Activated naive CD8-positive, alpha-beta T cell (primary cell): Measurements from ENCODE around the gene PTPRN2.

ENCODE experiments used
- H3K27ac Mint-ChIP-seq: one replicate; pipeline ENCODE4 v1.8.0; 2021; ENCODE audit warnings: mixed read lengths
- H3K27me3 Mint-ChIP-seq: one replicate; pipeline ENCODE4 v1.8.0; 2021; ENCODE audit warnings: mixed read lengths
- H3K36me3 Mint-ChIP-seq: one replicate; pipeline ENCODE4 v1.8.0; 2021; ENCODE audit warnings: mixed read lengths
- H3K4me1 Mint-ChIP-seq: one replicate; pipeline ENCODE4 v1.8.0; 2021; ENCODE audit warnings: low read depth, mixed read lengths
- H3K4me3 Mint-ChIP-seq: one replicate; pipeline ENCODE4 v1.8.0; 2021; ENCODE audit warnings: mild to moderate bottlenecking, mixed read lengths
- H3K9me3 Mint-ChIP-seq: one replicate; pipeline ENCODE4 v1.8.0; 2021; ENCODE audit warnings: low read depth, mixed read lengths

The PTPRN2 gene

DNA sequence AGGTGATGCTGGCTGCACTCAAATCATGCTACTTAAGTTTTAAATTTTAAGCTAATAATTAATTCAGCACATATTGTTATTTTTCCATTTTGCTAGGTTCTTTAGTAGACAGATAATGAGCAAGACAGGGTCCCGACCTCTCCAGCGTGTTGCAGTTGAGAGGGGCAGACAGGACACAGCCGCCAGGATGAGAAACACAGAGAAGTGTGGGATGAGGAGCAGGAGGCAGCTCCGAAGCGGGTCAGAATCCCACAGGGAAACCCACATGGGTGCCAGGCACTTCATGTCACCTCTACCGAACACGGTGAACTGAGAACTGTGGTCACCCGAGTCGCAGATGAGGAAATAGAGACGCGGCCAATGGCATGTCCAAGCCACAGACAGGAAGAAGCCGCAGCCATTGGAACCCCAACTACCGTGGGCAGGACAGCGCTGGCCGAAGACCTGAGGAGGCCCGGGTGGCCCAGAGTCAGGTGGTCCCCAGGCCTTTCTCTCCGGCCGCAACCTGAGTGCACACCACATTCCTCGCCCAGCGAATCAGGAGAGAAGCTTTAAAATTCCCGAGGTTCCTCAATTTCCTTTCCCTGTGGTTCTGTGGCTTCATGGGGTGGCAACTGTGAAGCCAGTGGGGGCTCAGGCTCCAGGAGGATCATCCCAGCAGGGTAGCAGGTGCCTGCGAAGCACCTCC lies 1037.9 kb downstream of the PTPRN2 start:
- no peak overlapping the region for H3K4me3 Mint-ChIP-seq
- H3K4me1 Mint-ChIP-seq: peaks cover under 1% of the 10 kb centered on the region
- H3K27ac Mint-ChIP-seq: no peak overlapping the region
- H3K36me3 Mint-ChIP-seq: no peaks in the 10 kb centered on the region
- no peaks in the 10 kb centered on the region for H3K9me3 Mint-ChIP-seq
- no peaks in the 10 kb centered on the region for H3K27me3 Mint-ChIP-seq

DNA sequence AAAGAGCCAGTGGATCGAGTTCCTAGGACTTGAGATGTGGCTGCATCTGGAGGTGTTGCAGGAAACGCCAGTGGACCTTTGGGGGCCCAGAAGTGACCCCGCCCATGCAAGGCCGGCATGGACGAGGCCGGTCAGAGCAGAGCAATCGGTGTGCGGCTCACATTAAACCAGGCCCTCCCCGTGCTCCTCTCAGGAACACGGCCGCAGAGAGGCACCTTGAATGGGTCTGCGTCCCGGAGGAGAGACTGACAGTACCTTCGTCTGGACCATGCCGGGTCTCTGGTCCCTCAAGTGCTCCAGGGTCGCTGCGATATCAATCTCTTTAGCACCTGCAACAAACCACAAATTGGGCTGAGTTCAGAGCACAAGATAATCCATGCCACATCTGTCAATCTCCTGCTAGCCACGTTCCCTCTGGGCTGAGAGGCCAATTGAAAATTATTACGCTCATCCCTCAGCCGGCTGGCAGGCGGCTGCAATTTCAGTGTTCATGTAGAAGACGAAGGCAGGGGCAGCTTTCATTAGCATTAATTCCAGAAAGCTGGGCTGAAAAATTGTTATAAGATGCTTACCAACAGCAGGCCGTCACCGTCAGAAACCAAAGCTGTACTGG lies 1038.8 kb downstream of the PTPRN2 start:
- Mint-ChIP-seq H3K9me3 (no peaks in the 10 kb centered on the region), H3K27ac (no peak overlapping the region), H3K4me1 (peaks cover 4% of the 10 kb centered on the region), H3K36me3 (no peaks in the 10 kb centered on the region), H3K27me3 (no peaks in the 10 kb centered on the region), H3K4me3 (no peak overlapping the region)

DNA sequence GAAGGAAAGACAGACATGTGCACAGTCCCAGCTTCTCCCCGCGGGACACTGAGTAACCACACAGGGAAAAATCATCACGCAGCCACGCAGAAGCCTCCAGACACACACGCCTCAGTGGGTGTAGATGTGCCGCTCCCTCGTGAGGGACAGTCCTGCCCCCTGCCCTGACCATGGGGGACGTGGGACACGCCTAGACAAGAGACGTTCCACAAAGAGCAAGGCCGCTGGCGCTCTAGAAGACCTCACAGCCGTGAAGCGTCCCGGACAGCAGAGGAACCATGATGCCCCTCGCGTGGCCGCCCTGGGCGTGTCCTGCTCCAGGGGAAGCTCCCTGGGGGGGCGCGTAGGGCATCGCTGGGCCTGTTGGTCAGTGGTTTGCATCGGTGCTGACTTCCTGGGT lies 1040.0 kb downstream of the PTPRN2 start:
- Mint-ChIP-seq H3K4me3 (no peak overlapping the region), H3K4me1 (peaks cover 4% of the 10 kb centered on the region), H3K27me3 (no peaks in the 10 kb centered on the region), H3K9me3 (no peaks in the 10 kb centered on the region), H3K27ac (no peak overlapping the region), H3K36me3 (no peaks in the 10 kb centered on the region)

- H3K4me3 Mint-ChIP-seq: no peak overlapping the region
- H3K36me3 Mint-ChIP-seq: no peaks in the 10 kb centered on the region
- H3K27me3 Mint-ChIP-seq: no peaks in the 10 kb centered on the region
- H3K4me1 Mint-ChIP-seq: peaks cover 4% of the 10 kb centered on the region
- no peak overlapping the region for H3K27ac Mint-ChIP-seq
- H3K9me3 Mint-ChIP-seq: no peaks in the 10 kb centered on the region
Measured at GRCh38 chr7:157547102-157547501, 1040.5 kb downstream of the PTPRN2 start.

GRCh38 chr7:157545681-157546060 lies 1042.0 kb downstream of the PTPRN2 start:
- Mint-ChIP-seq H3K27me3 (no peaks in the 10 kb centered on the region), H3K9me3 (no peaks in the 10 kb centered on the region), H3K4me3 (no peak overlapping the region), H3K27ac (no peak overlapping the region), H3K4me1 (peaks cover 4% of the 10 kb centered on the region), H3K36me3 (peaks cover 2% of the 10 kb centered on the region)

DNA sequence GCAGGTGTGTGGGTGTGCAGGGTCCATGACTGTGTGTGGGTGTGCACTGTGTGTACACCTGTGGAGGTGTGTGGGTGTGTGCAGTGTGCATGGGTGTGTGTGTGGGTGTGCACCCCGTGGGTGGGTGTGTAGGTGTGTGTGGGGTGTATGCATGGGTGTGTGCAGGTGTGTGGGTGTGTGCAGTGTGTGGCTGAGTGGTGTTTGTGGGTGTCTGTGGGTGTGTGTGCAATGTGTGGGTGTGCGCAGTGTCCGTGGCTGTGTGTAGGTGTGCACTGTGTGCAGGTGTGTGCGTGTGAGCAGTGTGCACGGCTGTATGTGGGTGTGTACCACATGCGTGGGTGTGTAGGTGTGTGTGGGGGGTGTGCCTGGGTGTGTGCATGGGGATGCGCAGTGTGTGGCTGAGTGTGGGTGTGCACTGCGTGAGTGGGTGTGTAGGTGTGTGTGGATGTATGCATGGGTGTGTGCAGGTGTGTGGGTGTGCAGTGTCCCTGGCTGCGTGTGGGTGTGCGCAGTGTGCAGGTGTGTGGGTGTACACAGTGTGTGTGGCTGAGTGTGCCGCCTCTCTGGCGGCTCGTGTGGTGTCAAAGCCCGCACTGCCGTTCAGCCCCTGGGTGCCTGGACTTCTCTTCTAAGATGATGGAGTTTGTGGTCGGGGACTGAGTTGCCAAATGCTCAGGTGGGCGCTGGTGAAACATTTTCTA lies 1042.5 kb downstream of the PTPRN2 start:
- Mint-ChIP-seq H3K27ac (peak overlapping the region; percentile 58), H3K27me3 (no peaks in the 10 kb centered on the region), H3K4me3 (no peak overlapping the region), H3K4me1 (peaks cover 4% of the 10 kb centered on the region), H3K36me3 (peaks cover 2% of the 10 kb centered on the region), H3K9me3 (no peaks in the 10 kb centered on the region)

DNA sequence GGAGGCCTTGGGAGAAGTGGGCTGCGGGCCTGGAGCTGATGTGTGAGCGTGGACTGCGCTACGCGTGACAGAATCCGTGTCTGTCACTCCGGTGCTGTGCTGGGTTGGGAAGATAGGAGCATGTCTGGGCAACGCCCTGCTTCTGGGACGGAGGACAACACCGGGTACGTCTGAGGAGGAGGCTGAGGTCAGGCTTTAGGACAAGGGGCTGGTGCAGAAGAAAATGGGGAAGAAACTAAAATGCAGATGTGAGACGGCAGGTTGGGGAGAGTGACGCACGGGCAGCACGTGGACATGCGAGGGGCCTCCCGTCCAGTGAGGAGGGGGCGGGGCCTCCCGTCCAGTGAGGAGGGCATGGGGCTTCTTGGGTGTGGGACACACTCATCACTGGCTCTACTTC lies 1043.4 kb downstream of the PTPRN2 start:
- H3K9me3 Mint-ChIP-seq: no peaks in the 10 kb centered on the region
- H3K36me3 Mint-ChIP-seq: peaks cover 2% of the 10 kb centered on the region
- H3K27ac Mint-ChIP-seq: no peak overlapping the region
- no peaks in the 10 kb centered on the region for H3K27me3 Mint-ChIP-seq
- no peak overlapping the region for H3K4me3 Mint-ChIP-seq
- peaks cover 4% of the 10 kb centered on the region for H3K4me1 Mint-ChIP-seq

DNA sequence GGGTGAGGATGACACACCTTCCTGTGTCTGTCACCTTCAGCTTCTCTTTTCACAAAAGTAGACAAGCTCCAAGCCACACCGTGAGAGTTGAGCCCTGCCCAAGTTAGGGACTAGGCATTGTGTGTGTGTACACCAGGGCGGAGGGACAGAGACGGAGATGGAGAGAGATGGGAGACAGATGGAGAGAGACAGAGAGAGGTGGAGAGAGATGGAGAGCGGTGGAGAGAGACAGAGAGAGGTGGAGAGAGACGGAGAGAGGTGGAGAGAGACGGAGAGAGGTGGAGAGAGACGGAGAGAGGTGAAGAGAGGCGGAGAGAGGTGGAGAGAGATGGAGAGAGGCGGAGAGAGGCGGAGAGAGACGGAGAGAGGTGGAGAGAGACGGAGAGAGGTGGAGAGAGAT lies 1043.8 kb downstream of the PTPRN2 start:
- peaks cover 2% of the 10 kb centered on the region for H3K36me3 Mint-ChIP-seq
- no peak overlapping the region for H3K4me3 Mint-ChIP-seq
- peaks cover 4% of the 10 kb centered on the region for H3K4me1 Mint-ChIP-seq
- no peaks in the 10 kb centered on the region for H3K9me3 Mint-ChIP-seq
- no peaks in the 10 kb centered on the region for H3K27me3 Mint-ChIP-seq
- no peak overlapping the region for H3K27ac Mint-ChIP-seq

DNA sequence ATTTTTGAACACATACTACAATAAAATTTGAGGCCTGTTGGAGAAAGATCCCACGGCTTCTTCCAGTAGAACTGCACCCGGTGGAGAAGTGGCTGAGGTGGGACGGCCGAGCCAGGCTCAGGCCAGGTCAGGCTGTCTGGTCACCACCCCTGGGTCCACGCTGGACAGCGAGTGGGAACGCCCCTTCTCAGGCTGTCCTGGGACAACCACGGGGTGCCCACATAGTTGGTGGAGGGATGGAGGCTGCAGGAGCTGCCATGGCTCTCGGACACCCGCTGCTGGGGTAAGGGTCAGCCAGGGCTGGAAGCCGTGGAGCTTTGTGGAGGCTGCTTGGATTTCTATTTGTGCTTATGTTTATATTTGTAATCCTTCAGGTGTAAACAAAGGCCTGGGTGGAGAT lies 1044.3 kb downstream of the PTPRN2 start:
- peaks cover 4% of the 10 kb centered on the region for H3K4me1 Mint-ChIP-seq
- H3K27me3 Mint-ChIP-seq: no peaks in the 10 kb centered on the region
- peaks cover 2% of the 10 kb centered on the region for H3K36me3 Mint-ChIP-seq
- no peaks in the 10 kb centered on the region for H3K9me3 Mint-ChIP-seq
- H3K4me3 Mint-ChIP-seq: no peak overlapping the region
- H3K27ac Mint-ChIP-seq: no peak overlapping the region

DNA sequence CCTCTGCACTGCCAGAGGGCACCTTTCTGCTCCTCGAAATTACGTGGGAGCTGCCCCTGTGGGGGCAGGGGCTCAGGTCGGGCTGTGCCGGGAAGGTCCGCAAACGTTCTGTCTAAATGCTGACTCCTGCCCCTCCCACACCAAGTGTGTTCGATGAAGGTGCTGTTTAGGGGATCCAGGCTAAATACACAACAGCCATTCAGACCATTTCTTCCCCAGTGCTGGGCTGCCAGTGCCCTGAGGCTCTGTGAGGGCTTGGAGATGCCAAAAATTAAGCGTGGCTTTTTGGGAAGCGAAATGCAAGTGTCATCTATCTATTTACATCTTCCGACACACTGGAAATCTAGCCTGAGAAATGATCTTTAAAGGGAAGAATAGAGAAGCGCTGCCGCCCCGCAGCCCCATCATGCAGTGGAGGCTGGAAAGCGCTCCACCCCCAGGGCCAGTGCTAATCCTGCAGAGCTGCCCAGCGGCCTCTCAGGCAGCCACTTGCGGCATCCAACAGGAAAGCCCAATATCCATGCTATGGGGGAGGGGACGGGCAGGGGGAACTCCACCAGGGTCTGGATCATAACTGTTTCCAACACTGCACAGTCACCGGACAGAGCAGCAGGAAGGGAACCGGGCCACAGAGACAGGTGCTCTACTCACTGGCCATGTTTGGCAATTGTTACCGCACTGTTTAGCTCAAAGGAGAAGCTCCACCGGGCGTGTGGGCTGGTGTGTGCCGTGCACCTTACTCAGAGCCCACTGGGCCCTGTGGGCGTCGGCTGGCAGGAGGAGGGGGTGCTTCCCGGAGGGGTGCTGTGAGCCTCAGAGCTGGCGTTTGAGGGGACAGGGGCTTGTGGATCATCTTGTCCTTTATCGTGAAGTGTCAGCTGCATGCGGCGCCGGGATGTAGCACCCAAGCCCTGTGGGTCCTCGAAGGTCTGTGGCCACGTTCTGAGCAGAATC lies 1045.3 kb downstream of the PTPRN2 start:
- Mint-ChIP-seq H3K4me1 (peaks cover 4% of the 10 kb centered on the region), H3K9me3 (no peaks in the 10 kb centered on the region), H3K27me3 (no peaks in the 10 kb centered on the region), H3K27ac (no peak overlapping the region), H3K36me3 (peaks cover 2% of the 10 kb centered on the region), H3K4me3 (no peak overlapping the region)

DNA sequence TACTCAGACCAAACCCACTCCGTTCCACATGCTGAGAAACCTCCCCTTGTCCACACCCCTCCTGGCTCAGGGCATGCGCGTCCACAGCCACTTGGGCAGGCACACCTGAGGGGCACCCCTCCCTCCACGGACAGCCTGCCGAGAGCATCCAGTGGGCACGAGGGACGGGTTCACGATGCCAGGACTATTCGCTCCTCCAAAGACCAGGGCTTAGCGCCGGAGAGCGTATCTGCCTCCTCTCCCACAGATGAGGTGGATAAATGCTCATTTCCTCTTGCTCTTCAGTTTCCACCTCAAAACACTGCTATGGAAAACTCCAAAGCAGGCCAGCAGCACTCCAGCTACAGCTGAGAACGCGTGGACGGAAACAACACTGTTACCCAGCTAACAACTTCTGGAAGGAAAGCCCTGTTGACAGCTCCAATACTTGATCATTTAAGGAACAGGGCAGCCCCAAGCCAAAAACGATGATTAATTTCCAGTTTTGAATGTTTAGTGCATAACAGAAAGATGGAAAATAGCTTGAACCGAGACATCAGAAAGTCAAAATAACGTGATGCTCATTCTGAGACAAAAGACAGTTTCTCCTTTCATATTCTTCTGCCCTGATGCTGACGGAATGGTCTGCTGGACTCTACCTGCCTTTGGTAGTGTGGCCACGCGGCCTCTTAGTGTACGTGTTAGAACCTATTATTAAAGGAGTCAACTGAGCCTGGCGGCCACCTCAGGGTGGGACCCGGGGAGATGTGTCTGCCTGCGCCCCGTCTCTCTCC lies 1046.1 kb downstream of the PTPRN2 start:
- Mint-ChIP-seq H3K36me3 (peaks cover 2% of the 10 kb centered on the region), H3K27me3 (no peaks in the 10 kb centered on the region), H3K27ac (no peak overlapping the region), H3K4me1 (peaks cover 4% of the 10 kb centered on the region), H3K4me3 (no peak overlapping the region), H3K9me3 (no peaks in the 10 kb centered on the region)

DNA sequence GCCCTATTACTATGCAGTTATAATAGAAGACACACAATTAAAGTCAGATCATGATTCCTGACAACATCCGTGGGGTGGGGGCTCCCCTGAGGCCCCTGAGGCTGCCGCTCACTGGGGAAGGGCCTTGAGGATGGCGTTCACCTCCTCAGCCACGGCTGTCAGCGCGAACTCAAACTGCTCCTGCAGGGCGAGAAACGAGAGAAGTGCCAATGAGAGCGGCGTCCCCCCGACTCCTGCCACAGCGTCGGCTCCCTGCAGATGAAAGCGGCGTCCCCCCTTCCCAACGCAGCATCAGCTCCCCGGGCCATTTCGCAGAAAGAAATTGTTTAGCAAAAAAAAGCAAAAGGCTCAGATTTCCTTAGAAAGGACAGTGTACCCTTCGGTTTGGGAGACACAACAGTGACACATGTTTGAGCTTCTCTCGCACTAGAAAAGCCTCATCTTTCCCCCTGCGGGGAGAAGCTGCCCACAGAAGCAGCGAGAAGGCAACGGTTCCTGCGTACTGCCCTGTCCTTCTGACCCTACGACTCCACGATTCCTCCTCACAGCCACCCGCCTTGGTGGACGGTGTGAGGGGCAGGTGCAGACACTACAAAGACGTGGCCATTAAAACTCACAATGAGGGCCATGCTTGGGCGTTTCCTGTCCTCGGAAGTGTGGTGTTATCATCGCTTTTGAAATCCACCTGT lies 1046.9 kb downstream of the PTPRN2 start:
- Mint-ChIP-seq H3K36me3 (peaks cover 2% of the 10 kb centered on the region), H3K27me3 (no peaks in the 10 kb centered on the region), H3K27ac (no peak overlapping the region), H3K4me1 (peaks cover 4% of the 10 kb centered on the region), H3K9me3 (no peaks in the 10 kb centered on the region), H3K4me3 (no peak overlapping the region)

- Mint-ChIP-seq H3K4me1 (peaks cover 4% of the 10 kb centered on the region), H3K27me3 (no peaks in the 10 kb centered on the region), H3K27ac (no peak overlapping the region), H3K36me3 (peaks cover 2% of the 10 kb centered on the region), H3K9me3 (no peaks in the 10 kb centered on the region), H3K4me3 (no peak overlapping the region)
Measured at GRCh38 chr7:157540020-157540419, 1047.6 kb downstream of the PTPRN2 start.

GRCh38 chr7:157539521-157539920 lies 1048.1 kb downstream of the PTPRN2 start:
- Mint-ChIP-seq H3K9me3 (no peaks in the 10 kb centered on the region), H3K4me3 (no peak overlapping the region), H3K27ac (no peak overlapping the region), H3K4me1 (peaks cover under 1% of the 10 kb centered on the region), H3K27me3 (no peaks in the 10 kb centered on the region), H3K36me3 (peaks cover 2% of the 10 kb centered on the region)
